Fibroblast of the aortic adventitia (primary cell): ENCODE data around the gene ACCS. TPM values are rescaled to one million over a fixed set of nuclear protein-coding genes. Genes with fewer than 3 reads are reported as not detected.

Experiments used
- DNase-seq: peaks from one replicate; pipeline ENCODE4 v3.0.0-alpha.2; 2010; ENCODE audit warnings: low read depth
- H3K4me3 ChIP-seq: 2 replicates; pipeline ENCODE4 v1.5.1; 2011; ENCODE audit warnings: low read depth, mild to moderate bottlenecking, control low read depth, low read length, moderate library complexity
- total RNA-seq: library from RNA; depleted of rRNA; stranded (reverse); fragments of >200 nt; gene quantifications from 2 replicates; pipeline ENCODE4 v1.2.3, GENCODE V29; 2012; ENCODE audit warnings: low replicate concordance
- TF ChIP-seq, protein P1 (sequence below): IDR thresholded peaks from 2 replicates; pipeline ENCODE4 v1.5.1; 2011; ENCODE audit warnings: mild to moderate bottlenecking, low read length, control low read depth, inconsistent platforms; ENCODE audit not compliant: insufficient read depth

Gene ACCS
- total RNA-seq, 1 donor: 10.8 TPM

DNA sequence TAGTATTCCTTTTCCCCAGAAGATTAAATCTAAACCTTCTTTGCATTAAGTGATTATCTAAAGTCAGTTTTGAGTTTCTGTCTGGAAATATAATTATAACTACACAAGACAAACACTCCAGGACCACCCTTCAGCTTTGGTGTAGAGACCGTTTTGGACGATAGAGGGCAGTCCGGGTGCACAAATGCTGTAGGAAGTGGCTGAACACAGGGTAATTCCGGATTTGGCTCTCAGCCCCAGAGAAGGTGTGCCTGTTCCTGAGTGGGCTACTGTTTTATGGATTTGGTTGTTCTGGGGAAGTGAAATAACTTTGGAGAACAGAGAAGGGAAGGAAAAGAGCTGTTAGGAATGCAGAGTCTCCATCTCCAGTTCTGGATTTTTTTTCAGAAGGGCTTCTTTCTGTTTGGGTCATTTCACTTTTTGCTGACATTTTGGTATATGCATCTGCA is 44.2 kb downstream of the ACCS start:
- peak; percentile 50 for DNase-seq
- TF ChIP-seq, protein P1, sequence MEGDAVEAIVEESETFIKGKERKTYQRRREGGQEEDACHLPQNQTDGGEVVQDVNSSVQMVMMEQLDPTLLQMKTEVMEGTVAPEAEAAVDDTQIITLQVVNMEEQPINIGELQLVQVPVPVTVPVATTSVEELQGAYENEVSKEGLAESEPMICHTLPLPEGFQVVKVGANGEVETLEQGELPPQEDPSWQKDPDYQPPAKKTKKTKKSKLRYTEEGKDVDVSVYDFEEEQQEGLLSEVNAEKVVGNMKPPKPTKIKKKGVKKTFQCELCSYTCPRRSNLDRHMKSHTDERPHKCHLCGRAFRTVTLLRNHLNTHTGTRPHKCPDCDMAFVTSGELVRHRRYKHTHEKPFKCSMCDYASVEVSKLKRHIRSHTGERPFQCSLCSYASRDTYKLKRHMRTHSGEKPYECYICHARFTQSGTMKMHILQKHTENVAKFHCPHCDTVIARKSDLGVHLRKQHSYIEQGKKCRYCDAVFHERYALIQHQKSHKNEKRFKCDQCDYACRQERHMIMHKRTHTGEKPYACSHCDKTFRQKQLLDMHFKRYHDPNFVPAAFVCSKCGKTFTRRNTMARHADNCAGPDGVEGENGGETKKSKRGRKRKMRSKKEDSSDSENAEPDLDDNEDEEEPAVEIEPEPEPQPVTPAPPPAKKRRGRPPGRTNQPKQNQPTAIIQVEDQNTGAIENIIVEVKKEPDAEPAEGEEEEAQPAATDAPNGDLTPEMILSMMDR: peak; percentile 89
- H3K4me3 ChIP-seq: no peak overlapping the region

GRCh38 chr11:44112091-44112821 is 46.2 kb downstream of the ACCS start:
- peak; percentile 52 for DNase-seq
- TF ChIP-seq, protein P1: no peak
- no peak overlapping the region for H3K4me3 ChIP-seq

DNA sequence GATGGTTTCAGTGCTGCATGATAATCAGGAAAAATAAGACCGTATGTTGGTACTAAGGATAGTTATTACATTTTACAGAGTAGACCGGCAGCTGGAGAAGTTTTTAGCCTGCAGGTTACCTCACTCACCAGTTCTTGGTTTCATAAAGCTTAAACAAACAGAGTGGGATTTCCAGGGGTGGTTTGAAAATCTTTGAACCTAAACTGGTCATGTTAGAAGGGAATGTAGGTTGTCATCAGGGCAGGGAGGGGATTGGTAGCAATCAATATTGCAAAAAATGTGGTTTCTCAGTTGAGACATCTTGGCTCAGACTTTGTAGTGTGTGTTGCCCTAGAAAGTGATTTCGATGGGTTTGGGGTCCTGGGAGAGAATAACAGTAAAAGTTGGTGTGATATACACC is 46.9 kb downstream of the ACCS start:
- no peak for DNase-seq
- H3K4me3 ChIP-seq: no peak overlapping the region
- TF ChIP-seq, protein P1: no peak

DNA sequence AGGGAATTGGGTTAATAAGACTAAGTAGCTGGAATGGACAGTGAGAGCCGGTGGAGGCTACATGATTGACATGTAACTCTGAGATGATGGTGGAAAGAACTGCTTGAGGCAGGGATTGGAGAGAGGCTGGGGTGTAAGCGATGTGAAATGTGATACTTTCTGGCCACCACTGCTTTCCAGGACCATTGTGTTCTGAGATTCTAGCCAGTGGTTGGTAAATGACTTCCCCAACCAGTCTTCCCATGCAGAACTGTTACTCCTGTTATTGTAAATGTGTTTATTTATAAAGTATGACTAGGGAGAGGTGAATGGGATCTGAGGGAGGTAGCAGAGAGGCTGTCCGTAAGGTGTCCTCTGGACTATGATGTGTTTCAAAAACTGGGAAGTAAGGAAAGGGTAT is 47.5 kb downstream of the ACCS start:
- no peak for DNase-seq
- TF ChIP-seq, protein P1: no peak
- no peak overlapping the region for H3K4me3 ChIP-seq

DNA sequence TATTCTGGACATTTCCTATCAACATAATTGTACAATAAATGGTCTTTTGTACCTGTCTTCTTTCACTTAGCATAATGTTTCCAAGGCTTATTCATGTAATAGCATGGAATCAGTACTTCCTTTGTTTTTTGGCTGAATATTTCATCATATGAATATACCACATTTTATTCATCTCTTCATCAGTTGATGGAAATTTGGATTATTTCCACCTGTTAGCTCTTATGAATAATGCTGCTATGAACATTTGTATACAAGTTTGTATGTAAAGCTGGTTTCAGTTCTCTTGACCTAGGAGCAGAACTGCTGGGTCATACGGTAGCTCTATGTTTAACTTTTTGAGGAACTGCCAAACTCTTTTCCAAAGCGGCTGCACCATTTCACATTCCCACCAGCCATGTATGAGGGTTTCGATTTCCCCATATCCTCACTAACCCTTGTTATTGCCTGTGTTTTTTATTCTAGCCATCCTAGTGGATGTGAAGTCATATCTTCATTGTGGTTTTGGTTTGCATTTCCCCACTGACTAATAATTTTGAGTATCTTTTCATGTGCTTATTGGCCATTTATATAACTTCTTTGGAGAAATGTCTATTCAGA is 50.3 kb downstream of the ACCS start:
- TF ChIP-seq, protein P1: no peak
- H3K4me3 ChIP-seq: no peak overlapping the region
- no peak for DNase-seq

- H3K4me3 ChIP-seq: no peak overlapping the region
- no peak for DNase-seq
- TF ChIP-seq, protein P1: peak; percentile 23
Observed at GRCh38 chr11:44120169-44120568, 54.1 kb downstream of the ACCS start.
